ENCODE data around the gene FMO1.

The FMO1 gene

DNA sequence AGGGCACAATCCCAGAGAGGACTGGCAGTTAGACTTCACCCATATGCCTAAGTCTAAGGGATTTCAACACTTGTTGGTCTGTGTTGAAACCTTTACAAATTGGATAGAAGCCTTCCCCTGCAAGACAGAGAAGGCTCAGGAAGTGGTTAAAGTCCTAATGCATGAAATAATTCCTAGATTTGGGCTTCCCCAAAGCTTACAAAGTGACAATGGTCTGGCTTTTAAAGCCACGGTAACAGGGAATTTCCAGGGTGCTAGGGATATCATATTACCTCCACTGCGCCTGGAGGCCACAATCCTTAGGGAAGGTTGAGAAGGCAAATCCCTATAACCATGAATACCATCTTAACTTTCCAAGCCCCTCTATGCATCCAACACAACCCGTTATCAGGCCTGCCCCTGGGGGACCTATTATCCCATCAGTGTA, 62.4 kb downstream of the FMO1 start:
- TF ChIP-seq ISL1 (CRISPR knock-in tag; IDR thresholded peaks at IDR 0.05) (no peak), GLIS3 (CRISPR knock-in tag; IDR thresholded peaks at IDR 0.05) (no peak), TOX (CRISPR knock-in tag; IDR thresholded peaks at IDR 0.05; ENCODE audit: borderline replicate concordance) (no peak), ZFP3 (CRISPR knock-in tag; IDR thresholded peaks at IDR 0.05) (no peak), TCF4 (CRISPR knock-in tag; IDR thresholded peaks at IDR 0.05; ENCODE audit: borderline replicate concordance) (no peak), SNAI2 (CRISPR knock-in tag; IDR thresholded peaks at IDR 0.05) (no peak), RARB (CRISPR knock-in tag; IDR thresholded peaks at IDR 0.05) (no peak), ESRRG (CRISPR knock-in tag; IDR thresholded peaks at IDR 0.05) (no peak), BACH2 (CRISPR knock-in tag; IDR thresholded peaks at IDR 0.05; ENCODE audit: borderline replicate concordance) (no peak), ZFP30 (CRISPR knock-in tag; IDR thresholded peaks at IDR 0.05) (no peak), PPARA (CRISPR knock-in tag; IDR thresholded peaks at IDR 0.05; ENCODE audit: borderline replicate concordance) (no peak)
- TF ChIP-seq, protein P1, sequence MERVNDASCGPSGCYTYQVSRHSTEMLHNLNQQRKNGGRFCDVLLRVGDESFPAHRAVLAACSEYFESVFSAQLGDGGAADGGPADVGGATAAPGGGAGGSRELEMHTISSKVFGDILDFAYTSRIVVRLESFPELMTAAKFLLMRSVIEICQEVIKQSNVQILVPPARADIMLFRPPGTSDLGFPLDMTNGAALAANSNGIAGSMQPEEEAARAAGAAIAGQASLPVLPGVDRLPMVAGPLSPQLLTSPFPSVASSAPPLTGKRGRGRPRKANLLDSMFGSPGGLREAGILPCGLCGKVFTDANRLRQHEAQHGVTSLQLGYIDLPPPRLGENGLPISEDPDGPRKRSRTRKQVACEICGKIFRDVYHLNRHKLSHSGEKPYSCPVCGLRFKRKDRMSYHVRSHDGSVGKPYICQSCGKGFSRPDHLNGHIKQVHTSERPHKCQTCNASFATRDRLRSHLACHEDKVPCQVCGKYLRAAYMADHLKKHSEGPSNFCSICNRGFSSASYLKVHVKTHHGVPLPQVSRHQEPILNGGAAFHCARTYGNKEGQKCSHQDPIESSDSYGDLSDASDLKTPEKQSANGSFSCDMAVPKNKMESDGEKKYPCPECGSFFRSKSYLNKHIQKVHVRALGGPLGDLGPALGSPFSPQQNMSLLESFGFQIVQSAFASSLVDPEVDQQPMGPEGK (CRISPR knock-in tag; IDR thresholded peaks at IDR 0.05; ENCODE audit: borderline replicate concordance), result no peak
- TF ChIP-seq, protein P2, sequence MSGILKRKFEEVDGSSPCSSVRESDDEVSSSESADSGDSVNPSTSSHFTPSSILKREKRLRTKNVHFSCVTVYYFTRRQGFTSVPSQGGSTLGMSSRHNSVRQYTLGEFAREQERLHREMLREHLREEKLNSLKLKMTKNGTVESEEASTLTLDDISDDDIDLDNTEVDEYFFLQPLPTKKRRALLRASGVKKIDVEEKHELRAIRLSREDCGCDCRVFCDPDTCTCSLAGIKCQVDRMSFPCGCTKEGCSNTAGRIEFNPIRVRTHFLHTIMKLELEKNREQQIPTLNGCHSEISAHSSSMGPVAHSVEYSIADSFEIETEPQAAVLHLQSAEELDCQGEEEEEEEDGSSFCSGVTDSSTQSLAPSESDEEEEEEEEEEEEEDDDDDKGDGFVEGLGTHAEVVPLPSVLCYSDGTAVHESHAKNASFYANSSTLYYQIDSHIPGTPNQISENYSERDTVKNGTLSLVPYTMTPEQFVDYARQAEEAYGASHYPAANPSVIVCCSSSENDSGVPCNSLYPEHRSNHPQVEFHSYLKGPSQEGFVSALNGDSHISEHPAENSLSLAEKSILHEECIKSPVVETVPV (CRISPR knock-in tag; IDR thresholded peaks at IDR 0.05), result no peak
- TF ChIP-seq, protein P3, sequence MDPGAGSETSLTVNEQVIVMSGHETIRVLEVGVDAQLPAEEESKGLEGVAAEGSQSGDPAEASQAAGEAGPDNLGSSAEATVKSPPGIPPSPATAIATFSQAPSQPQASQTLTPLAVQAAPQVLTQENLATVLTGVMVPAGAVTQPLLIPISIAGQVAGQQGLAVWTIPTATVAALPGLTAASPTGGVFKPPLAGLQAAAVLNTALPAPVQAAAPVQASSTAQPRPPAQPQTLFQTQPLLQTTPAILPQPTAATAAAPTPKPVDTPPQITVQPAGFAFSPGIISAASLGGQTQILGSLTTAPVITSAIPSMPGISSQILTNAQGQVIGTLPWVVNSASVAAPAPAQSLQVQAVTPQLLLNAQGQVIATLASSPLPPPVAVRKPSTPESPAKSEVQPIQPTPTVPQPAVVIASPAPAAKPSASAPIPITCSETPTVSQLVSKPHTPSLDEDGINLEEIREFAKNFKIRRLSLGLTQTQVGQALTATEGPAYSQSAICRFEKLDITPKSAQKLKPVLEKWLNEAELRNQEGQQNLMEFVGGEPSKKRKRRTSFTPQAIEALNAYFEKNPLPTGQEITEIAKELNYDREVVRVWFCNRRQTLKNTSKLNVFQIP (CRISPR knock-in tag; IDR thresholded peaks at IDR 0.05; ENCODE audit: borderline replicate concordance, low read depth), result no peak
- ATAC-seq, result no peak

DNA sequence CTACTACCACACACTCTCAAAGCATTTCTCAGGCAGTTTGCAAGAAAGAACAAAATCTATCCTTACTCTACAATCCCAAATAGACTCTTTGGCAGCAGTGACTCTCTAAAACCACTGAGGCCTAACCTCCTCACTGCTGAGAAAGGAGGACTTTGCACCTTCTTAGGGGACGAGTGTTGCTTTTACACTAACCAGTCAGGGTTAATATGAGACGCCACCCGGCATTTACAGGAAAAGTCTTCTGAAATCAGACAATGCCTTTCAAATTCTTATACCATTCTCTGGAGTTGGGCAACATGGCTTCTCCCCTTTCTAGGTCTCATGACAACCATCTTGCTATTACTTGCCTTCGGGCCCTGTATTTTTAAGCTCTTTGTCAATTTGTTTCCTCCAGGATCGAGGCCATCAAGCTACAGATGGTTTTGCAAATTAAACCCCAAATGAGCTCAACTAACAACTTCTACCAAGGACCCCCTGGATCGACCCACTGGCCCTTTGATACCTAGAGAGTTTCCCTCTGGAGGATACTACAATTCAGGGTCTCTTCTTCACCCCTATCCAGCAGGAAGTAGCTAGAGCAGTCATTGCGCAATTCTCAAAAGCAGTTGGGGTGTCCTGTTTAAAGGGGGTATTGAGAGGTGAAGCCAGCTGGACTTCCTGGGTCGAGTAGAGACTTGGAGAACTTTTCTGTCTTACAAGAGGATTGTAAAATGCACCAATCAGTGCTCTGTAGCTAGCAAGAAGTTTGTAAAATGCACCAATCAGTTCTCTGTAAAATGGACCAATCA, 63.7 kb downstream of the FMO1 start:
- no peak for ATAC-seq
- no peak for TF ChIP-seq ZFP30 (CRISPR knock-in tag; IDR thresholded peaks at IDR 0.05)
- TF ChIP-seq TOX (CRISPR knock-in tag; IDR thresholded peaks at IDR 0.05; ENCODE audit: borderline replicate concordance), result no peak
- TF ChIP-seq ZNF565 (CRISPR knock-in tag; conservative IDR thresholded peaks at IDR 0.05; ENCODE audit: low read depth), result no peak
- TF ChIP-seq, protein P1 (CRISPR knock-in tag; IDR thresholded peaks at IDR 0.05; ENCODE audit: borderline replicate concordance), result no peak
- TF ChIP-seq ZNF70 (CRISPR knock-in tag; IDR thresholded peaks at IDR 0.05), result no peak
- no peak for TF ChIP-seq OSR1 (CRISPR knock-in tag; IDR thresholded peaks at IDR 0.05)
- no peak for TF ChIP-seq PPARA (CRISPR knock-in tag; IDR thresholded peaks at IDR 0.05; ENCODE audit: borderline replicate concordance)
- TF ChIP-seq ZC3H10 (CRISPR knock-in tag; IDR thresholded peaks at IDR 0.05), result no peak
- no peak for TF ChIP-seq TCF4 (CRISPR knock-in tag; IDR thresholded peaks at IDR 0.05; ENCODE audit: borderline replicate concordance)
- TF ChIP-seq ZNF8 (CRISPR knock-in tag; IDR thresholded peaks at IDR 0.05), result no peak
- no peak for TF ChIP-seq SNAI2 (CRISPR knock-in tag; IDR thresholded peaks at IDR 0.05)

DNA sequence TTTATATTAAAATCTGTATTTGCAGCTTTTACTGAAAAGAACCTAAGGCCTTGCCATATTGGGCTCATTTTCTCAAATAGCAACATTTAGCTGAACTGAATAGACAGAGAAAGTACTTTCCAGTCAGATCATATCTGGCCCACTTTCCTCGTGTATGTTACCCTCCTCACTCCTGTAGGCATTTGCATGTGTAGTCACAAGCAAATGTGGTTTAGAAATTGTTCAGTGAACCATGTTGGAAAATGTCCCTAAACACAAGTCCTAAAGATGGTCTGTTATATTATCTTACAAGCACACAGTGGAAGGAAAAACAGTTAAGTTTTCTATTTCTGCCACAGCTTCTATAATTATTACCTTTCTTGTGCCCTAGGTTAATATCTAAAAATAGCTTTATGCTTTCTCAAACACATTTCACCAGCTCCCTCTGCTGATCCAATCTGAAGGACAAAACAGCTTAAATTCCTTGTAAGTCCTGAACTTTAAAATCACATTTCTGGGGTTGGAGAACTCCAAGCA, 65.1 kb downstream of the FMO1 start:
- ATAC-seq, result no peak; the same call in 2 of the 3 replicates
- TF ChIP-seq GLIS3 (CRISPR knock-in tag; IDR thresholded peaks at IDR 0.05) (no peak), ZFP3 (CRISPR knock-in tag; IDR thresholded peaks at IDR 0.05) (no peak), PPARA (CRISPR knock-in tag; IDR thresholded peaks at IDR 0.05; ENCODE audit: borderline replicate concordance) (no peak), SNAI2 (CRISPR knock-in tag; IDR thresholded peaks at IDR 0.05) (no peak), RARB (CRISPR knock-in tag; IDR thresholded peaks at IDR 0.05) (no peak), ZNF565 (CRISPR knock-in tag; conservative IDR thresholded peaks at IDR 0.05; ENCODE audit: low read depth) (no peak), OSR1 (CRISPR knock-in tag; IDR thresholded peaks at IDR 0.05) (no peak), ZNF70 (CRISPR knock-in tag; IDR thresholded peaks at IDR 0.05) (no peak), ZC3H10 (CRISPR knock-in tag; IDR thresholded peaks at IDR 0.05) (no peak), TCF4 (CRISPR knock-in tag; IDR thresholded peaks at IDR 0.05; ENCODE audit: borderline replicate concordance) (no peak), BACH2 (CRISPR knock-in tag; IDR thresholded peaks at IDR 0.05; ENCODE audit: borderline replicate concordance) (no peak), ZFP30 (CRISPR knock-in tag; IDR thresholded peaks at IDR 0.05) (no peak), ARNTL (CRISPR knock-in tag; IDR thresholded peaks at IDR 0.05; ENCODE audit: borderline replicate concordance, low read depth) (no peak), TOX (CRISPR knock-in tag; IDR thresholded peaks at IDR 0.05; ENCODE audit: borderline replicate concordance) (no peak)
- TF ChIP-seq, protein P4, sequence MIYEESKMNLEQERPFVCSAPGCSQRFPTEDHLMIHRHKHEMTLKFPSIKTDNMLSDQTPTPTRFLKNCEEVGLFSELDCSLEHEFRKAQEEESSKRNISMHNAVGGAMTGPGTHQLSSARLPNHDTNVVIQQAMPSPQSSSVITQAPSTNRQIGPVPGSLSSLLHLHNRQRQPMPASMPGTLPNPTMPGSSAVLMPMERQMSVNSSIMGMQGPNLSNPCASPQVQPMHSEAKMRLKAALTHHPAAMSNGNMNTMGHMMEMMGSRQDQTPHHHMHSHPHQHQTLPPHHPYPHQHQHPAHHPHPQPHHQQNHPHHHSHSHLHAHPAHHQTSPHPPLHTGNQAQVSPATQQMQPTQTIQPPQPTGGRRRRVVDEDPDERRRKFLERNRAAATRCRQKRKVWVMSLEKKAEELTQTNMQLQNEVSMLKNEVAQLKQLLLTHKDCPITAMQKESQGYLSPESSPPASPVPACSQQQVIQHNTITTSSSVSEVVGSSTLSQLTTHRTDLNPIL (CRISPR knock-in tag; IDR thresholded peaks at IDR 0.05; ENCODE audit: low read depth), result no peak
- TF ChIP-seq, protein P5, sequence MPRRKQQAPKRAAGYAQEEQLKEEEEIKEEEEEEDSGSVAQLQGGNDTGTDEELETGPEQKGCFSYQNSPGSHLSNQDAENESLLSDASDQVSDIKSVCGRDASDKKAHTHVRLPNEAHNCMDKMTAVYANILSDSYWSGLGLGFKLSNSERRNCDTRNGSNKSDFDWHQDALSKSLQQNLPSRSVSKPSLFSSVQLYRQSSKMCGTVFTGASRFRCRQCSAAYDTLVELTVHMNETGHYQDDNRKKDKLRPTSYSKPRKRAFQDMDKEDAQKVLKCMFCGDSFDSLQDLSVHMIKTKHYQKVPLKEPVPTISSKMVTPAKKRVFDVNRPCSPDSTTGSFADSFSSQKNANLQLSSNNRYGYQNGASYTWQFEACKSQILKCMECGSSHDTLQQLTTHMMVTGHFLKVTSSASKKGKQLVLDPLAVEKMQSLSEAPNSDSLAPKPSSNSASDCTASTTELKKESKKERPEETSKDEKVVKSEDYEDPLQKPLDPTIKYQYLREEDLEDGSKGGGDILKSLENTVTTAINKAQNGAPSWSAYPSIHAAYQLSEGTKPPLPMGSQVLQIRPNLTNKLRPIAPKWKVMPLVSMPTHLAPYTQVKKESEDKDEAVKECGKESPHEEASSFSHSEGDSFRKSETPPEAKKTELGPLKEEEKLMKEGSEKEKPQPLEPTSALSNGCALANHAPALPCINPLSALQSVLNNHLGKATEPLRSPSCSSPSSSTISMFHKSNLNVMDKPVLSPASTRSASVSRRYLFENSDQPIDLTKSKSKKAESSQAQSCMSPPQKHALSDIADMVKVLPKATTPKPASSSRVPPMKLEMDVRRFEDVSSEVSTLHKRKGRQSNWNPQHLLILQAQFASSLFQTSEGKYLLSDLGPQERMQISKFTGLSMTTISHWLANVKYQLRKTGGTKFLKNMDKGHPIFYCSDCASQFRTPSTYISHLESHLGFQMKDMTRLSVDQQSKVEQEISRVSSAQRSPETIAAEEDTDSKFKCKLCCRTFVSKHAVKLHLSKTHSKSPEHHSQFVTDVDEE (CRISPR knock-in tag; IDR thresholded peaks at IDR 0.05), result no peak
- TF ChIP-seq, protein P2 (CRISPR knock-in tag; IDR thresholded peaks at IDR 0.05), result no peak
